HG03575 (cell line): ENCODE results near the gene TMC7.
"Not testable (repeated sequence)": the region's sequence is repeated elsewhere in the genome, so short reads cannot be mapped to it uniquely, and the experiment has no call there.

ENCODE experiments used
- ATAC-seq: cut with Tn5 transposase; IDR thresholded peaks from one replicate; pipeline ENCODE4 v1.9.1; 2021; ENCODE audit not compliant: unreplicated experiment, insufficient number of reproducible peaks, low FRiP score; ENCODE audit errors: extremely low read depth

TMC7 gene

DNA sequence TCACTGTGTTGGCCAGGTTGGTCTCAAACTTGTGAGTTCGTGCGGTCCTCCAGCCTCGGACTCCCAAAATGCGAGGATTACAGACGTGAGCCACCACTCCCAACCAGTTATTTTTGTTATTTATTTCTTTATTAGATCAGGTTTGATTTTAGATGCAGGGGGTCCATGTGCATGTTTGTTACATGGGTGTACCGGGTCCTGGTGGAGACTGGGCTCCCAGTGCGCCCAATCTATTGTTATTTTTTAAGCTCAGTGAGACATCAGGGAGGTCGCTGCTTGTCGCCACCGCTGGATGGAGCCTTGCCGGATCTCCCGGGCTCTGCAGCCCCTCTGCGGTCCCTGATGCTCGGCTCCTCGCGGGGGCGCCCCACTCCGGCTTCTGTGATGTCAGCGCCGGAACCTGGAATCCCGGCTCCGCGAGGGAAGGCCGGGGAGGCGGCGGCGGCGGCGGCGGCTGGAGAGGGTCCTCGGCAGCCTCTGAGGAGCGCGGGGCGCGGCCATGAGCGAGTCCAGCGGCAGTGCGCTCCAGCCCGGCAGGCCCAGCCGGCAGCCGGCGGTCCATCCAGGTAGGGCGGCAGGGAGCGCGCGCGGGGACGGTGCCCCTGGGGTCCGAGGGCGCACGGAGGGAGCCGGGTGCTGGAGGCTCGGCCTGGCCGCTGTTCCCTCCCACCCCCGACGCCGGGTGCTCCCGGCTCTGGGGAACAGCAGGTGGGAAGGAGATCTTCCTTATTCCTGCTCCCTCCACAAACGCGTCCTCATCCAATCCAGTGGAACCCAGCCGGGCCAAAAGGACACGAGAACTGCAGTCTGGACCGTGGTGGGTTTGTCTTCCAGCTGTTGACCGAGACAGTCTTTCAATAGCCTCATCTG, at the start of gene TMC7:
Gene TMC7 (plus strand): TSS at position 370 of the 870 bp plus-strand sequence. CDS start 130 bp downstream, at position 500.
- ATAC-seq = no peak

DNA sequence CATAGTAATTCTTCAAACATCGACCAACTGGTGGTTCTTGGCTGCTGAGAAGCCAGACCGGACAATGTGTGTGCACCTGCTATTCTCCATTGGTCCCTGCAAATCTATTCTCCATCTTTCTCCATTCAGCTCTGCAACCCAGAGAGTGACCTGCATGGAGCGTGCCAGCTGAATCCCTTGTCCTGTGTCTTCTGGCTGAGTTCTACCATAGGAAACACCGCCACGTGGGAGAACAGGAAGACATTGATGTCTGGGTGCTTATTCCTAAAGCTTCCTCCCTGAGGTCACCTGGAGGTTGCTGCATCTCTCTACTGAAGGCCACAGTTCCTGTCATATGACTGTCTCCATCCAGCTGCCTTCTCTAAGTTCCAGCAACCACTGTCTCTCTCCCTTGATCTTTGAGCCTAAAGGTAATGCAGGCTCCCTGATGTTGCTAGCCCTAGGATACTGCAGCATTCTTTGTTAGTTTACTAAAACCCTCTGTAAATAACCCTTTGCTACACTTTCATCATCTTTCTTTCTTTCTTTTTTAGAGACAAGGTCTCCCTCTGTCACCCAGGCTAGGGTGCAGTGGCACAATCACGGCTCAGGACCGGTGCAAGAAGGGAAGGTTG, 46.9 kb upstream of the TMC7 start:
- no peak for ATAC-seq

DNA sequence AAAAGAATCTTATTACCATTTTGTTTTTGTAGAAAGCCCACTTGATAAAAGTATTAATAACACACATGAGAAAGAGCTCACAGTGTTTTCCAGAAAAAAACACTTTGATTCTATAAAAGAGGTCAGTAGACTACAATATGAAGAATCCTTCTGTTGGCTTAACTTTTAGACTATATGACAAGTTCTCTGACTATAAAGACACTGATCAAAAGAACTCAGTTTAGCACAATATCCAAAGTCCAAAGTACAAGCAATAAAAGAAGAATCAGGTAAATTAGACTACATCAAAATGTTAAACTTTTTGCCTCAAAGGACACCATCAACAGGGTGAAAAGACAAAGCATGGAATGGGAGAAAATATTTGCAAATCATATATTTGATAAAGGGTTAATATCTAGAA, 46.3 kb upstream of the TMC7 start:
- no peak for ATAC-seq

- ATAC-seq = no peak
These were observed 44.7 kb upstream of the TMC7 start for GRCh38 chr16:18938986-18939385.

DNA sequence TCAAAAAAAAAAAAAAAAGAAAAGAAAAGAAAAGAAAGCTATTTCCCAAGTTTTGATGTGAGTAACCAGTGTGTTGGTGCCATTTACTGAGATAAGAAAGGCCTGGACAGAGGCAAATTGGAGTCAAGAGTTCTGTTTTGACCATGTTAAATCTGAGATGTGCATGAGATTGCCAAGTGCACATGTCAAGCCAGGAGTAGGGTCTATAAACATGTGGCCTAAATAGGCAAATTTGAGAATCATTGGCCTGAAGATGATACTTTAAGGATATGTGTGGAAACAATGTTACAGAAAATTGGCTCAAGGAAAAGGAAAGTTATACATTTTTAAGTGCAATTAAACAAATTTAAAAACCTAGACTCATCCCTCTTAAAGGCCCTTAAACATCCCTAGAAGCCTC, 42.3 kb upstream of the TMC7 start:
- ATAC-seq = no peak

DNA sequence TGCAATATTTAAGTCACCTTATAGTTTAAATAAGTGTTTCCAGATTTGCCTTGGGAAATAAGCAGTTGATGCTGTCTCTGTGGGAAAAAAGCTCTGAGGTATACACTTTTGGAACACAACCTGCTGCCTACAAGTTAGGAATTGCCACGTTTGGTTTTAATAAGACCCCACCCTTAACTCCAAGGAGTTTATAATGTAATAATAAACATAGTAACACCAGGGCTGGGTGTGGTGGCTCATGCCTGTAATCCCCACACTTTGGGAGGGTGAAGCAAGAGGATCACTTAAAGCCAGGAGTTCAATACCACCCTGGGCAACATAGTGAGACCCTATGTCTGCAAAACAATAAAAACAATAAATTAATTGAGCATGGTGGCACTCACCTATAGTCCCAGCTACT, 41.7 kb upstream of the TMC7 start:
- ATAC-seq = no peak

- ATAC-seq = no peak
These were observed 40.3 kb upstream of the TMC7 start for GRCh38 chr16:18943414-18943813.

DNA sequence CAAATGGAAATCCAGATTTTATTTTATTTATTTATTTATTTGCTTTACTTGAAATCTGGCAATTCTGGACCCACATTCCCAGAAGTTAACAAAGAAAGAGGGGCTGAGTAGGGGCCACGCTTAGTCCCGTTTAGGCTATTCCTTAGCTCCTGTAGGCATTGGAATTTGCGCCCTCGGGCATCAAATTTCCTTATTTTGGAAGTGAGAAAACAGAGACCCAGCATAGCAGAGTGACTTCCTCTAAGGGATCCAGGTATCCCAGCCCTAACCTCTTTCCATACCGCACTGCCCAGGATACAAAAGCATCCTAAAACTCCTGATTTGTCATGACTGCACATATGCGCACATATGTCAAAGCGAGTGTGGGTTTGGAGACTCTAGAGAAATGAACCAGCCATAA, 38.5 kb upstream of the TMC7 start:
- no peak for ATAC-seq

- no peak for ATAC-seq
These were observed 35.2 kb upstream of the TMC7 start for GRCh38 chr16:18948372-18949020.

- ATAC-seq = no peak
These were observed 33.1 kb upstream of the TMC7 start for GRCh38 chr16:18950469-18951185.

DNA sequence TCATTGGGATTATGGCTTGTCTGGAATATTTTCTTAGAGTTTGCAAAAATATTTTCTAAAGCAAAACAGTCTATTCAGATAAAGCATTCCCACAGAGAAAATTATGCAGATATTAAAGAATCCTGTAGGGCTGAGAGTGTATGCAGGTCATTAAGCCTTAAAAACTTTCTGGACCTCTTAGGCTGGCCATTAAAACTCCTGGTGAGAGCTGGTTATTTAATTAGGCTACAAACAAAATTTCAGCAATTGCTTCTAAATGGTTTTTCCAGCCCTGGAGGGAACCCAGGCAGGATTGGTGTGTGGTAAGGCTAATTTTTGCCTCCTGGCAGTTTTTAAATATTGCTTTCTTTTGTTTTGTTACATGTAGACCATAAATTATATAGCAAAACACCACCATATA, 30.2 kb upstream of the TMC7 start:
- no peak for ATAC-seq

DNA sequence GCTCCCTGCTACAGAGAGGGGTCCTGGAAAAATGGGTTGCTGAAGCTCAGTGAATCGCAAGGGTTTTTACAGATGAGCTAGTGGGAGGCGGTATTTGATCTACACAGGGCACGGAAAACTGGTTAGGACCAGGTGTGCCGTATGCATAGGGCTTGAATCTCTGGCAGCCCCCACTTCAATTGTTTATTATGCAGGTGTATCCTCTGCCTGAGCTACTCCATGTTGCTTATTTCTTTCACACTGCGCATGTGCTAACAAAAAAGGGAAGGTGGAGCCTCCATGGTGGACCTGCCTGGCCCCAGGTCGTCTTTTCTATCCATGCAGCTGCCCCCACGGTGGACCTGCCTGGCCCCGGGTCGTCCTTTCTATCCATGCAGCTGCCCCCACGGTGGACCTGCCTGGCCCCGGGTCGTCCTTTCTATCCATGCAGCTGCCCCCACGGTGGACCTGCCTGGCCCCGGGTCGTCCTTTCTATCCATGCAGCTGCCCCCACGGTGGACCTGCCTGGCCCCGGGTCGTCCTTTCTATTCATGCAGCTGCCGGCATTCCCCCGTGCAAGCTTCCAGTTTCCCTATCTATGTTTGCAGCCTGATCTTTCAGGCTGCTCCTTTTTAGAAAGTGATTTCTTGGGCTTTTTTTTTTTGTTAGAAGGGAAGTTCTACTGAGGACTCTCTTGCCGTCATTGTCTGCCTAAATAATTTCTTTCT, 27.7 kb upstream of the TMC7 start:
- ATAC-seq = not testable (repeated sequence)

DNA sequence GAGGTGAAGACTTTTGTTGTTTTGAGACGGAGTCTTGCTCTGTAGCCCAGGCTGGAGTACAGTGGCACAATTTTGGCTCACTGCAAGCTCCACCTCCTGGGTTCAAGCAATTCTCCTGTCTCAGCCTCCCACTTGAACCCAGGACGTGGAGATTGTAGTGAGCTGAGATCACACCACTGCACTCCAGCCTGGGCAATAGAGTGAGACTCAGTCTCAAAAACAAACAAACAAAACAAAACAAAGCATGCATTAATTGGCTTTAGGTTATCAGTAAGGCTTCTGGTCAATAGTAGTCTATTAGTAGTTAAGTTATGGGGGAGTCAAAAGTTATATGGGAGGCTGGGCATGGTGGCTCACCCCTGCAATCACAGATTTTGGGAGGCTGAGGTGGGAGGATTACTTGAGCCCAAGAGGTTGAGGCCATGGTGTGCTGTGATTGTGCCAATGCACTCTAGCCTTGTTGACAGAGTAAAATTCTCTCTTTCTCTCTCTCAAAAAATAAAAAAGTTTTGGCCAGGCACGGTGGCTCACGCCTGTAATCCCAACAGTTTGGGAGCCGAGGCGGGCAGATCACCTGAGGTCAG, 27.0 kb upstream of the TMC7 start:
- not testable (repeated sequence) for ATAC-seq

GRCh38 chr16:18958621-18959029, 25.1 kb upstream of the TMC7 start:
- ATAC-seq = no peak

DNA sequence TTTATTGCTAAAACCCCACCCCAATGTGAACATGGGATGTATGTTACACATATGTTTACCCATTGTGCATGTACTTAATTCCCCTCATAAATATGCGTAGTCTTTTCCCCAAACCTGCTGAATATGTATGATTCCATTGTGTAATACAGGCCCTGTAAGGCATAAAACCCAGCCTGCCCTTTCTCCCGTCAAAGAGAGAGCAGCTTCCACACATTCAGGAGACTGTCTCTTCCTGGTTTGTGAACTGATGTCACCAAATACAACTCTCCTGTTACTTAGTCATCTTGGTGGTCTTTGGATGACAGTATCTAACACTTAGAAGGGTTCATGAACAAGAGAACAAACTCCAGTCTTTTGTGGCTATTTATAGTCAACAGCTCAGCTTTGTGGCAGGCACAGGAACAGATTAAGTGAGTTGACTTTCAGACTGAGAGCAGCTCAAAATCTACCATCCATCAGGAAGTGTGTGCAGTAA, 24.7 kb upstream of the TMC7 start:
- ATAC-seq = no peak

DNA sequence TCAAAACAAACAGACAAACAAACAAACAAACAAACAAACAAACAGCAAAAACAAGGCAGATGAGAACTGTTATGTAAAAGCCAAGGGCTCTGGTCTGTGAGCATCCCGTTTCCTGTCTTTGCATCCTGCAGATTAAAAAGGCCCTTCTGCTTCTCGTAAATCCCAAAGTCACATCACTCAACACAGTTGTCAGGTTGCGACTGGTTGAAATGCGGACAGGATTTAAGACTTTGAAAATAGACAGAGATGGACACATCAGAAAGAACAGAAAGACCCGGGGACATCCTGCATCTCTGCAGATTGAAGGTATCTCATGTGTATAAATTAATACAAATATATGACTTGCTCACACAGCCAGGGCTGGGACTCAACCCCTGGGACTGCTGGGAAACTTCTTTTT, 18.2 kb upstream of the TMC7 start:
- ATAC-seq = no peak

DNA sequence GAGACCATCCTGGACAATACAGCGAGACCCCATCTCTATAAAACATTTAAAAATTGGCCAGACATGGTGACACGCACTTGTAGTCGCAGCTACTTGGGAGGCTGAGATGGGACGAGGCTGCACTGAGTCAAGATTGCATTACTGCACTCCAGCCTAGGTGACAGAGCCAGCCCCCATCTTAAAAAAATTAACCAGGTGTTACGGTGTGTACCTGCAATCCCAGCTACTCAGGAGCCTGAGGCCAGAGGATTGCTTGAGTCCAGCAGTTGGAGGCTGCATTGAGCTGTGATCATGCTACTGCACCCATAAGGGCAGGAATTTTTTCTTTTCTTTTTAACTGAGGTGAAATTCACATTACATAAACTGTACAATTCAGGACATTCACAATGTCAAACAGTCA, 16.9 kb upstream of the TMC7 start:
- ATAC-seq = no peak

GRCh38 chr16:18969050-18969854, 14.5 kb upstream of the TMC7 start:
- no peak for ATAC-seq
